Embryonic facial prominence (tissue), 1 donor: ENCODE data around the gene PCOLCE2.

Experiments
- DNase-seq: peaks from one replicate; pipeline ENCODE4 v3.0.0-alpha.2; 2016; ENCODE audit errors: extremely low spot score

PCOLCE2 gene

DNA sequence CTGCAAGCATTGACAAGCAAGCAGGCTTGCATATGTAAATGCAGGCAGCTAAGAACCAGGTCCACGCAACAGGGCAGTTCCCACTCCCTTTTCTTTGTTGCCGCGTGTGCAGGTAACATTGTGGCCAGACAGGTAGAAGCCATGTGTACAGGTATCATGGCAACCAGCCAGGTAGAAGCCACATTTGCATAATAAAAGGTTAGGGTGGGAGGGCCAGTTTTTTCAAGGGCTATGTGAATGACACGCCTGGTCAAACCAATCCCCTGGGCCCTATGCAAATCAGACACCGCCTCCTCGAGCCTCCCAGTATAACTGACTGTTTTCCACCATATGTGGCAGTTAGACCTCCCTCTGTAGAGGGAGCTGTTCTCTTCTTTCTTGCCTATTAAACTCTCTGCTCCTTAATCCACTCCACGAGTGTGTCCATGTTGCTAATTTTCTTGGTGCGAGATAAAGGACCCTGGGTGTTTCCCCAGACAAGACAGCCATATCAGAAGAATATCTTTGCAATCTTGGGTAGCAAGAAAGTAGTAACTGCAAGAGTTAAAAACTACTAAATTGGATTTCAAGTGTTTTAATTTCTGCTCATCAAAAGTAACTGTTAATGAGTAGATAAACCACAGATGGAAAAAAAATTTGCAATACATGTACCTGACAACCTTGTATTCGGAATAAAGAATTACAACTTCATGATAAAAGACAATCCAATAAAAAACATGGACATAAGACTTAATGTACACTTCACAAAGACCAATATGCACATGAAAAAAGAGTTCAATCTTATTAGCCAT lies 21.8 kb downstream of the PCOLCE2 start:
- DNase-seq, result no peak

DNA sequence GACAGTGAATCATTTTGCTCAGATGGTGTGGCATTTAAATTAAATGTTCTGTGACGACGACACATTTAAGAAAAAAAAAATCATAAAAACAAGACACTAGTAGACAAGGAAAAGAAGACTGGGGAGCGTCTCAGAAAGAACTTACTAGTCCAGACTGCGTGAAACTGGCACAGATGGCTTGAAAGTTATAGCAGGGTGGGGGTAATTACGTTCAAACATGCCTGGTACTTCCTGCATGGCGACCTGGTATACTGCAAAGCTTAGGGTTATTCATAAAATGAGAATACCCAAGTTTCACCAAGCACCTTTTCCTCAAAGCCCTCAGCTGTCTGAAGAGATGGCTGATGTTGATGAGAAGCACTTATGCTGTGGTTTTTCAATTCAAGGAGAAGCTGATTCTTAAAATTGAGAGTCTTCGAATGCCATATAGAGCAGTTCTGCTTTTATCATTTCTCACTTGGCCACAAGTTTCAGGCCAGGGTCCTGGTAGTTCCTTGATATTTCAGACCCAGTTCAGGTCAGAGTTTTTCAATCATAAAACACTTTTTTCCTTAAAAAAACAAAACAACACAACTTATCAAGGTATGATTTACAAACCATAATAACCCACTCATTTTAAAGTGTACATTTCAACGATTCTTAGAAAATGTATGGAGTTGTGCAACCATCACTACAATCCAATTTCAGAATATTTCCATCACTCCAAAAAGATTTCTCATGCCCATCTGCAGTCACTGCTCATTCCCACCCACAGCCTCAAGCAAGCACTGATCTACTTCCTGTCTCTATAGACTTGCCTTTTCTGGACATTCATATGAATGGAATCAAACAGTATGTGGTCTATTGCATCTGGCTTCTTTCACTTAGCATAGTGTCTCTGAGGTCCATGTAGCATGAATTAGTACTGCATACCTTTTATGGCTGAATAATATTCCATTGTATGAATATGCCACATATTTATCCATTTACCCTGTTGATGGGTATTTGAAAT lies 24.7 kb downstream of the PCOLCE2 start:
- DNase-seq, result no peak

DNA sequence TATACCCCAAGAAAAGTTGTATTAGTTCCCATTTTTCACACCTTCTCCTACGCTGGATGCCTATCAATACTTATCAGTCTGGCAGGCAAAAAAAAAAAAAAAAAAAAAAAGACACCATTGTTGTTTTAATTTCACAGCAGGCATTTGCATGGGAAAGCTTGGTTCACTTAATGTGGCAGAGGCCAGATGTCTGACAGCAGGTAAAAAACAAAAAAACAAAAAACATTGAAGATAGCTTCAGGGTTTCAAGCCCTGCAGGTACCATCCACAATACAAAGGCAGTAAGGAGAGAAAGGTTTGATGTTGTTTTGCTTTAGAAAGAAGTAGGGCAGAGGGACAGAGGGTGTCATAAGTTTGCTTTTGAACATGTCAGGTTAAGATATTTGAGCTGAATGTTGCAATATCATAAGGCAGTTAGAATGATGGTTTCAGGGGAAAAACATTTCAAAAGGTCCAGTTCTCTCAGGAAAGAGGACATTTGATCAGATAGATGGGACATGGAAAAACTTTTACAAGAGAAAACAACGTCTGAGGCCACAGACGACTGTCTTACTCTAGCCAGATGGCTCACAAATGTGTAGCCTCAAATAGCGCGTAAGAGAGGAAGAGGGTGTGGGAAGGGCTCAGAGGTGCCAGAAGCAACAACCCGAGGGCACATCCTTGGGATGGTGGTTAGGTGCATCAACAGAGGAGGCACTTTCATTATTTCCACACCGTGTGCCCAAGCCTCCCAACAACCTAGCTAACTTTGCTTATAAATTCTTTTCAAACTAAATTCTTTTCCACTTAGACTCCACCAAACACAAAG lies 25.7 kb downstream of the PCOLCE2 start:
- no peak for DNase-seq

DNA sequence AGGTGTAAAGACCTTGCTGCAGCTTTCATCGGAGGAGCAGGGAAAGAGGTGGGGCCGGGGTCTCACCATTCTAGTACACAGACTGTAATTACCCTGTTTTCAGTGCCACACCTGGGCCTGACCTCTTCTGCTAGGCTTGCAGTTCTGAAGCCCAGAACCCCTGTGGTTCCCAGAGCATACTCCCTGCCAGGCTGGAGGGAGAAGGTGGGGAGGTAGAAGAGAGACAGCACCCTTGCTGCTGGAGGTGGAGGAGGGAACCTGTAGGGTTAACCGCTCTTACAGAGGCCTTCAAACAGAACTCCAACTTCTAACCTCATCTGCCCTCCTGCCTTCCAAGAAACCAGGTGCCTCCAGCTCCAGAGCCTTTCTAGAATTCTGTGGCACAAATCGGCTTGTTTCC lies 27.0 kb downstream of the PCOLCE2 start:
- DNase-seq, result no peak

DNA sequence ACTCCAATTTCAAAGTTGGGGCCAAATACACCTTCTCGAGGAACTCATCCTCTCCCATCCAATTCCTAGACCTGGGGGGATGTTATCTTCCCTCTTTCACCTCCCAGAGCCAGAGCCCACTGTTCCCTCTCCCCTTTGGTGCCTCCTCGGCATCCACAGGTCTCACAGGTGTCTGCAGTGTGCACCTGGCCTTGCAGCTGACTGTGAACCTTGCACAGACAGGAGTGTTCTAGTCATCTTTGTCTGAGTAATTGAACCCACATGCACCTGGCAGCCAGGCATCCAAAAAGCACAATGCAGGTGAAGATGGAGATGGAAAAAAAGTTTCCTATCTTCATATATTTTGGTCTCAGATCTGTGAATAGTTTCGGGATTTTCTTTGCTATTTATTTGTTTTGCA lies 30.8 kb downstream of the PCOLCE2 start:
- no peak for DNase-seq

DNA sequence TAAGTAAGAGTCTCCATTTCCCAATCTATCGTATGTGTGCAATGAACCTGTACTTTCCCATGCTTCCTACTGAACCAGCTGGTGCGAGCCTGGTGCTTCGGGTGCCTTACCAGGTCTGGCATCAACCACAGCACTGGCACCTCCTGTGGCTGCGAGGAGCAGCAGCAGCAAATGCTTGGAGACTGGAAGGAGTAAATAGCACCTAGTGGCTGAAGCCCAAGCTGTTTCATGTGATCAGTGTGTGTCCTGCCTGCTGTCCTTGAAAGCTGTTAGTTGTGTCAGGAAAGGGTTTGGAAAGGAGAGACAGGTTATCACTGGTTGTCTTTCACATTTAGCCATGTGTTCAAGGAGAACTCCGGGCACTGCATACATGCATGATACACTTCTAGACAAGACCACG lies 31.8 kb downstream of the PCOLCE2 start:
- no peak for DNase-seq

DNA sequence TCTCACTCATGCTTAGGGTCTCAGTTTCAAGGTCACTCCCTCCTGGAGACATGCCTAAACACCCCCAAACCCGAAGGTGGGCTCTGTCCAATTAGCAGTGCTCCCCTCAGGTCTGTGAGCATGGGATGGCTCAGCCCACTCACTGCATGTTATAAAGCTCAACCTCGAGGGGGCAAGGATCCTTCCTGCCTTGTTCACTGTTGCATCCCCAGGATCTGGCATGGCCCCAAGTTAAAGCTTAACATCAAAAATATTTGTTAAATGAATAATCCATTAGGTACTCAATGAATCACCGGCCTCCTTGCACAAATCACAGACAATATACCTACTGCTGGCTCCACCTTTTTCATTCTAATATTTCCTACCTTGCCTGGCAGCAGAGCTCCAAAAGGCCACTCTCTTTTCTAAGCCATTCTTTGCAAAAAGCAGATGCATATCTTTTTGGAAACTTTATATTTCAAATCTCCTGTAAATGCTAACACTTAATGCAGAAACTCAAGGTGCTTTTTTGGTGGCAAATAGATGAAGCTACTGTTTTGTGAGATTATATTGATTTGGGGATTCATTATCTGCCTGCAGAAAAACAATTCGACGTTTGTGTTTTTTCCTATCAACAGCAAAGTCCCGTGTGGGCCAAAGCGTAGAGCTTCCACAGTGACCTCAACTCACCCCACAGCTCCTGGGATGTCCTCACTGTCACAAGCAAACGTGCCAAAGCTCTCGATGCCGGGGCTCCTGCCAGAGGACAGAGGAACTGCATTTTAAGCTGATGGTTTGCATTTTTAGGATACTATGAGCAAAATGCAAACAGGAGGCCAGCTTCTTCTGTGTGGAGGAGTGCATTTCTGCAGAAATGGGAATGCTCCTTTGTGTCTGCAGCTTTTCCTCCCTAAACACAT lies 35.4 kb downstream of the PCOLCE2 start:
- DNase-seq, result no peak

DNA sequence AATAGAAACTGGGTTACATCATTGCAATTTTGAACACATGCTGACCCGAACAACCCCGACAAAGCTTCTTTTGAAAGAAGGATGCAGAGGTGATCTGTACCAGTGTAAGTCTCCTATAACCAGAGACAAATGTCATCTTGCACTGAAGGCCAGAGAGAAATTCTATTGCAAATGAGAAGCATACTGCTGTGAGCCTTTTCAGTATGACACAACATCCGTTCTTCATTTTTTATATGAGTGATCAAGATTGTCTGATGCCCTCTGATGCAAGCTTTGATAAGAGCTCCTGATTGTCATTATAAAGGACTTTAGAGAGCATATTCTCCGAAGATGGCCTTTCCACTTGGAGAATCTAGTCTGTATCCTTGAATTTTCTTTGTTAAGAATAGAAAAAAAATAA lies 36.9 kb downstream of the PCOLCE2 start:
- DNase-seq, result no peak

DNA sequence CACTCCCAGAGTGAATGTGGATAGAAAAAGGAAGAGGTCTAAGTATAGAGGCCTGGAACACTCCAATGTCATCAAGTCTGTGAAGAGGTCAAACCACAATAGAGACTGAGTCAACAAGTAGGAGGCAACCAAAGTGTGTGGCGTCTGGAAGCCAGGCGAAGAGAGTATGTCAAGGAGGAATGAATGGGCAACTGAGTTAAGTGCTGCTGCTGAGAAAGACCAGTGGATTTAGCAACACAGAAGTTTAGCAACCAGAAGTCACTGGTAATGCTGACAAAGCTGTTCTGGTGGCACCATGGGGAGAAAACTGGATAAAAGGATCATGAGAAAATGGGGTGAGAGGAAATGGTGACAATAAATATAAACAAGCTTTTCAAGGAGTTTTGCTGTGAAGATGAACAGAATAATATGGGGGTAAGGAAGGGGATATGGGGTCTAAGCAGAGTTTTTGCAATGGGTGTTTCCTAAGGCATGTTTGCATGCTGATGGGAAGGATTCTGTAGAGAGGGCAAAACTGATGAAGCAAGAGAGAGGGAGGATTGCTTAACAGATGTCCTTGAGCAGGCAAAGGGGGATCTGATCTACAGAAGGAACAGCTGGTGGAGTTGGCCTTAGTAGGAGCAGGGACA lies 38.4 kb downstream of the PCOLCE2 start:
- no peak for DNase-seq

DNA sequence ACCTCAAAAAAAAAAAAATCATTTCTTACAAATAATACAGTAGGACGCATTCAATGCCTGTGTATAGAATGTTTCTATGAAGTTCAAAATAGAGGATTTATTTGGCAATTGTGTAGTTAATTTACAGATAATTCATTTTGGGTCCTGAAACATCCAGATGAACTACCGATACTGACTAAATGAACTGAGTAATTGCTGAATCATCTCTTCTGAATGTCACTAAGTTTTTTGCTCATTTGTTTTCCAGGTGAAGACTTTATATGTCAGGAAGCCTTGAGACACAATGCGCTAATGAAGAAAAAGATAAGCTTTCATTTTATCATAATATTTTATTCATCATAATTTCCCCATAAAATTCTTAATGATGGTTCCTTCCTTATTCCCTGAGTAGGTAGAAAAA lies 39.7 kb downstream of the PCOLCE2 start:
- no peak for DNase-seq

DNA sequence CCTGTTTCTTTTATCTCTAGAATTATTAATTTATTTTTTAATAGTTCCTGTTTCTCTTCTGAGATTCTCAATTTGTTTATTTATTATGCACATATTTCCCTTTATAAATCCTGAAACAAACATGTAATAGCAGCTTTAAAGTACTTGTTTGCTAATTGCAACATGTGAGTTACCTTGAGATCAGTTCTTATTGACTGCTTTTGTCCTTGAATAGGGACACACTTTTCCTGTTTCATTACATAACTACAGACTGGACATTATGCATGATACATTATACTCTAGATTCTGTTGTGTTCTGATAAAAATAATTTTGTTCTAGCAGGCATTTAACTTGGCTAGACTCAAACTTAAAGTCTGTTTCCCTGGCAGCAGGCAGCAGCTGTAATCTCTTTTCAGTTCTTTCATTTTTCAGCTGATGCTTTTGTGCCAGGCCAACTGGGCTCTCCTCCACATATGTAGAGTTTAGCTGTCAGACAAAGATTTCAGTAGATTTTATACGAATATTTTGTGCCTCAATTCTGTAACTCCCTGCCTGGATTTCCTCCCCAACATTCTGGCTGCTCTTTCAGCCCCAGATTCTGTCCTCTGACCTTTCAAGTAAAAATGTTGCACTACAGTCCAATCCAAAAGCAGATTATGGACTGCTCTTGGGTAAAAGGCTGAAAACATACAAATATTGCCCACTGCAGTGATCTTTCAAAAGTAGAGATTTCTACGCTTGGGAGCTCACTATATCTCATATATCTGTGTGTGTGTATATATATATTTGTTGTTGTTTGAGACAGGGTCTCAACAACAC lies 41.9 kb downstream of the PCOLCE2 start:
- no peak for DNase-seq

DNA sequence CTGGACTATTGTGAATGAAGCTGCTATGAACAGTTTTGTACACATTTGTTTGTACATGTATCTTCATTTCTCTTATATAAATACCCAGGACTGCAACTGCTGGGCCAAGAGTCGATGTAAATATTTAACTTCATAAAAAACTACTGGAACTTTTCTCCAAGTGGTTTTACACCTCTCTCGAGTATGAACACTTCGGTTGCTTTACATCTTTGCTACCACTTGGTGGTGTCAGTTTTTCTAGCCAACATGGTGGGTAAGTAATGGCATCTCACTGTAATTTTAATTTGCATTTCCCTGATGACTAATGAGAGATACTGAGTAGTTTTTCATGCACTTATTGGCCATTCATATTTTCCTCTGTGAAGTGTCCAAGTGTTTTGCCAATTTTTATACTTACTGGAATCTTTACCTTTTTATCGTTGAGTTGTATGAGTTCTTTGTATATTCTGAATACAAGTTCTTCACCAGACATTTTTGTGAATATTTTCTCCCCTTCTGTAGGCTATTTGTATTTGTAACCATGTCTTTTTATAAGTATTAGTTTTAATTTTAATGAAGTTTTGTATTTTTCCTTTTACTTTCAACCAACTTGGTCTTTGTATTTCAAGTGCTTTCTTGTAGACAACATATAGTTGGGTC lies 44.4 kb downstream of the PCOLCE2 start:
- no peak for DNase-seq

DNA sequence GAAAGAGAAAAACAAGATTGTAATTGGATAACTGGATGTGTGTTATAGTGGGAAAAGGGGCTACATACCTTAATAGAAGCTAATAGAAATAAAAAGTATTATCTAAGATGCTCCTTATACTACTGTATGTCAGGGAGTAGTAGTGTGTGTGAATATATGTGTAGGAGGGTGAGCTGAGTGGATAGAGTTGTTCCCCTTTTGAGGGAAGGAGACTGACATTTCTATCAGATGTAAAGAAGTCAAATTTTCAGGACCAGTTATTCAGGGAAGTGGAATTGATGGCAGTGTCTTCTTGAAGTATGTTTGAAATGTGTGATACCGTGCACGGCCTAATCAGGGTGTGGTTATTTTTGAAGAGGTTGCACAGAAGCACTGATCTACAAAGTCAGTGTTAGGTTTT lies 49.1 kb downstream of the PCOLCE2 start:
- no peak for DNase-seq

DNA sequence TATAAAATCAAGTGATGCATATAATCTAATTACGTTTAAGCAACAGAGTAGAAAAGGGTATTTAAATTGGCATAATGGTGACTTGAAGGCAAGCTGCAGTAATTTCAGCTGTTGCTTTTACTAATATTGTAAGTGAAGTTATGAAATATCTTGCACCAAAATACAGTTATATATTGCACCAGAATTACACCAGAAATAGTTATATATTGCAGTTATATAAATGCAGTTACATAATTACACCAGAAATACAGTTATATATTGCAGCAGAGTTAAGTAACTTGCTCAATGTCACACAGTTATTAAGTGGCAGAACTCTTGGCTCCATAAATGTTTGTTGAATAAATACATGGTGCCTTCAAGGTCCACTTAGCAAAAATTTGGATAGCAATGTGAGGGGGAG lies 51.4 kb downstream of the PCOLCE2 start:
- no peak for DNase-seq

DNA sequence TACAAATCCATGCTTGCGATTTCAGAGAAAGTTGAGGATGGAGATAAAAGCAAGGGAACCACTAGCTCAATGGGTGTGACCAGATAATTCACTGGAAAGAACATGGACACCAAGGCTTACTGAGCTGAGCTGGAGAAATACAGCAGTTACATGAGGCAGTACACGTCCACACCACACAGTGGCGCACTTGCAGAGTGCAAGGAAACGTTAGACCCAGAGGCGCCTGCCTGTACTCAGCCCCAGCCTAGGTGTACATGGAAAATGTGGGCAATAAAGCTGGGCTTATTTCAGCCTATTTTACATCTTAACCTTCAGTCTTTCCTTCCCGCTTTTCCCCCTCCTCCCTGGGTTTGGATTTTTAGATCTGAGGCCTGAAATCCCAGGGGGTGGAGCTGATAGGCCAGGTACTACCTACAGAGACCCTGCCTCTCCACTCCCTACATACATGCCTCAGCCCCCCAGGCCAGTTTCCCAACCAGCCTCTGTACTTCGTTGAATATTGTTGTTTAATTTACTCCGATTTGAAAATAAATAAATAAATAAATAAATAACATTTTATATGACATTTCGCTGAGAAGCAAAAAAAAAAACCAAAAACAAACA lies 60.1 kb downstream of the PCOLCE2 start:
- no peak for DNase-seq

DNA sequence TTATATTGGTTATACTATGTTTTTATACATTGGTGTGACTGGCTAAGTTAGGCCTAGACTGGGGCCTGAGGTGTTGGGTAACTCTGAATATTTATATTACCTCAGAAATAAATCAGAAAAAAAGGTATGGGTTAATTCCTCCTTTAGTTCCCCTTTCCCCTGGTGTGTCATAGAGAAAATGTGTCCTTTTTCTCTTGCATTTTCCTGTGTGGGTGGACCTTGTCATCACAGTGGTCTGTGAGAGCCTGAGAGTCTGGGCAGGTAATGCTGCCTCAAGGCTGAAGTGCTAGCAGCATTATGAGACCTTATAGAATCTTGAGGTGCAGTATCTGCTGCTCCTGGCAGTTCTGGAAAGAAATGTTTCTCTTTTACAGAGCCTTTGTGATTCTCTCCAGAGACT lies 69.7 kb downstream of the PCOLCE2 start:
- DNase-seq, result no peak

DNA sequence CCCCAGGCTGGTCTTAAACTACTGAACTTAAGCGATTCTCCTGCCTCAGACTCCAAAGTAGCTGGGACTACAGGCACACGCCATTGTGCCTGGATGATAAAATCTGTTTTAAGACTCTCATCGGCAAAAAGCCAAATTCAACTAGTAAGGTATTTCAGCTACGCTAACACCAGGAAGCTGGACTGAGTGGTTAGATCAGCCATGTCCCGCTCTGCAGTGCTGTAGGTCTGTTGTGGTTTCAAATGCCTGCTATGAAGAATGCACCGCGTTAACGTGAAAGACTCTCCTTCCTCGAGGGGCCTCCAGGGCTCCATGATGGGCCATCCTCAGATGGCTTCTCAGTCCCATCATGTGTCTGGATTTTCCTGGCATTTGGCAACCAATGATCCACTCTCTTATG lies 70.2 kb downstream of the PCOLCE2 start:
- no peak for DNase-seq

DNA sequence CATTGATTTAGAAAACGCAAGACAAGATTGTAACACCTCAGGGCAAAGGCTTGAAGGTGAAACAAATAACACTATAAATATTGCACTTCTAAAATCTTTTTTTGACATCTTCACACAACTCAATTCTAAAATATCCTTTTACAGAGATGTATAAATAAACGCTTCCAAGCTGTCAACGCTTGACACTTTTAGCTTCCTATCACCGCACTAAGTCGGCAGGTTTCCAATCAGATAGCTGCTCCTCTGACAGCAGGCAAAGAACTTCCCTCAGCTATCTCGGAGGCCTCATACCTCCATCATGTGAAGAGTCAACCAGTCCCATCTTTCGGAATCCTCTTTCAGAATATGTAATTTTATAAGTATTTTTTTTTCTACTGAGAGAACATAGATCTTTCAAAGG lies 71.0 kb downstream of the PCOLCE2 start:
- DNase-seq, result no peak

DNA sequence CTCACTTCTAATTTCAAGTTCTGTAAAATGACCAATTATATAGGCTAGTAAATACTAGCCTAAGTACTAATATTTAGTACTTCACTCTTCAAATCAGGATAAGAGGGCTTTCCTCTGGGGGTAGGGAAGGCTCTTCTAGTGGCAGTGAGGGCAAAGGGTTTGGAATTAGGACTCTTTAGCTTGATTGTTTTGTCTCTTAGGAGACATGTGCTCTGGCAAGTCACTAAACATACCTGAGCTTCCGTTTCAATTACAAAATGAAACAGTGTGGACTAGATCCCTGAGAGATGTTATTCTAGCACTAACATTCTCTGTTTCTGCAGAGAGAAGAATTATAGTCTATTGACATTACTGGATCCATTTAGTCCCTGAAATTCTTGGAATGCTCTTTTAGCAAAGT lies 71.5 kb downstream of the PCOLCE2 start:
- no peak for DNase-seq
